ENCODE measurements around the gene KIAA0586. TPM values are rescaled to one million over a fixed set of nuclear protein-coding genes. Genes with fewer than 3 reads are reported as not detected.

KIAA0586 gene
- total and polyA plus RNA-seq, 8 donors, result 3.9 to 12.4 (median 5.4) TPM

GRCh38 chr14:58597041-58597440, 169.5 kb downstream of the KIAA0586 start:
- no peak for TF ChIP-seq CTCF (IDR thresholded peaks at IDR 0.05)
- no peaks in the 10 kb centered on the region for H3K9me3 ChIP-seq
- no peak for ATAC-seq
- no peaks in the 10 kb centered on the region for H3K27me3 ChIP-seq
- FAIRE-seq, result no peak
- no peaks in the 10 kb centered on the region for H3K4me1 ChIP-seq
- WGBS, 2 donors, result 78 to 81% methylated on average over 4 of the region's 4 CpGs
- H3K36me3 ChIP-seq, result no peaks in the 10 kb centered on the region
- no peak overlapping the region for H3K27ac ChIP-seq
- no peak for DNase-seq
- intact Hi-C loops (cut with DNase I), result no loop called here
- no peak overlapping the region for H3K4me3 ChIP-seq

- H3K27me3 ChIP-seq, result no peaks in the 10 kb centered on the region
- 66 to 76% methylated on average over 4 of the region's 4 CpGs for WGBS, 2 donors
- intact Hi-C loops (cut with DNase I), result no loop called here
- no peak overlapping the region for H3K4me3 ChIP-seq
- FAIRE-seq (no peak), DNase-seq (no peak), ATAC-seq (no peak)
- no peak for TF ChIP-seq CTCF (IDR thresholded peaks at IDR 0.05)
- no peaks in the 10 kb centered on the region for H3K9me3 ChIP-seq
- H3K36me3 ChIP-seq, result no peaks in the 10 kb centered on the region
- H3K4me1 ChIP-seq, result no peaks in the 10 kb centered on the region
- H3K27ac ChIP-seq, result no peak overlapping the region
Observed at GRCh38 chr14:58598028-58598803, 170.7 kb downstream of the KIAA0586 start.

- ATAC-seq (no peak), DNase-seq (no peak), FAIRE-seq (no peak)
- Histone ChIP-seq H3K4me1 (no peaks in the 10 kb centered on the region), H3K4me3 (no peak overlapping the region), H3K36me3 (no peaks in the 10 kb centered on the region), H3K27ac (no peak overlapping the region), H3K27me3 (no peaks in the 10 kb centered on the region), H3K9me3 (no peaks in the 10 kb centered on the region)
- intact Hi-C loops (cut with DNase I), result no loop called here
- no peak for TF ChIP-seq CTCF (IDR thresholded peaks at IDR 0.05)
- 76 to 82% methylated on average over 11 of the region's 11 CpGs for WGBS, 2 donors
Observed at GRCh38 chr14:58598804-58599525, 171.4 kb downstream of the KIAA0586 start.

GRCh38 chr14:58599707-58600106, 172.2 kb downstream of the KIAA0586 start:
- Histone ChIP-seq H3K27ac (no peak overlapping the region), H3K36me3 (no peaks in the 10 kb centered on the region), H3K9me3 (no peaks in the 10 kb centered on the region), H3K27me3 (no peaks in the 10 kb centered on the region), H3K4me3 (no peak overlapping the region), H3K4me1 (no peaks in the 10 kb centered on the region)
- no peak for ATAC-seq
- intact Hi-C loops (cut with DNase I), result no loop called here
- no peak for DNase-seq
- FAIRE-seq, result no peak
- 77 to 79% methylated on average over 2 of the region's 2 CpGs for WGBS, 2 donors
- no peak for TF ChIP-seq CTCF (IDR thresholded peaks at IDR 0.05)

Other genes with a start within 250 kb of the KIAA0586 start
- 10 to 100 TPM; 19.7 to 31.0 (median 22.6) TPM for gene ACTR10, start 227.6 kb upstream of the KIAA0586 start, total RNA-seq
- 10 to 100 TPM; 21.8 to 58.9 TPM for gene ACTR10, start 227.6 kb upstream of the KIAA0586 start, polyA plus RNA-seq
- 10 to 100 TPM; 40.0 to 67.8 (median 58.4) TPM for gene PSMA3, start 182.9 kb upstream of the KIAA0586 start, total RNA-seq
- 10 to 100 TPM; 66.3 to 74.7 TPM for gene PSMA3, start 182.9 kb upstream of the KIAA0586 start, polyA plus RNA-seq
- gene ARID4A, start 129.2 kb upstream of the KIAA0586 start, total RNA-seq, result 10 to 100 TPM in 4 of 6 donors, 1 to 10 TPM in 2; 8.7 to 20.2 (median 13.5) TPM
- 1 to 10 TPM; 5.5 to 6.0 TPM for gene ARID4A, start 129.2 kb upstream of the KIAA0586 start, polyA plus RNA-seq
- under 1 TPM in 3 of 6 donors, not detected in 3; 0.25 to 0.51 (median 0.38) TPM for gene TOMM20L, start 31.8 kb upstream of the KIAA0586 start, total RNA-seq
- not detected for gene TOMM20L, start 31.8 kb upstream of the KIAA0586 start, polyA plus RNA-seq
- 10 to 100 TPM; 24.1 to 43.4 (median 32.2) TPM for gene TIMM9, start 188 bp upstream of the KIAA0586 start, total RNA-seq
- gene TIMM9, start 188 bp upstream of the KIAA0586 start, polyA plus RNA-seq, result 10 to 100 TPM; 36.5 to 58.7 TPM
- 1 to 10 TPM in 3 of 6 donors, under 1 TPM in 3; 0.69 to 7.5 (median 1.2) TPM for gene DACT1, start 210.2 kb downstream of the KIAA0586 start, total RNA-seq
- 1 to 10 TPM in 1 of 2 donors, under 1 TPM in 1; 0.80 to 1.3 TPM for gene DACT1, start 210.2 kb downstream of the KIAA0586 start, polyA plus RNA-seq